ENCODE measurements around the gene ADCK2. TPM values are rescaled to one million over a fixed set of nuclear protein-coding genes. Genes with fewer than 3 reads are reported as not detected.

ADCK2 gene
- polyA plus RNA-seq, 1 of the 3 experiments (the other 2 are of a cell fraction): 19.0 TPM

GRCh38 chr7:140686921-140687320 is 14.2 kb downstream of the ADCK2 start:
- H3K36me3 ChIP-seq (replicated peaks in 1 of 2; ENCODE audit: control insufficient read depth in 1 of 2, insufficient read depth in 2 of 2, low read length in 1 of 2): peaks cover 5 to 11% of the 10 kb centered on the region in 2 experiments
- H2AFZ ChIP-seq (ENCODE audit: low read depth): no peak overlapping the region
- no peaks in the 10 kb centered on the region for H3K9me3 ChIP-seq
- H3K79me2 ChIP-seq (ENCODE audit: insufficient read depth): no peaks in the 10 kb centered on the region
- H3F3A ChIP-seq (replicated peaks; ENCODE audit: insufficient read depth): no peaks in the 10 kb centered on the region
- DNase-seq: no peak
- TF ChIP-seq RAD21 (IDR thresholded peaks at IDR 0.05; ENCODE audit: low read length) (no peak), RFX5 (IDR thresholded peaks at IDR 0.05; ENCODE audit: low read length) (no peak), MXI1 (IDR thresholded peaks at IDR 0.05; ENCODE audit: low read depth, low read length) (no peak), RXRA (IDR thresholded peaks at IDR 0.05; ENCODE audit: borderline replicate concordance, low read depth) (no peak), CHD2 (IDR thresholded peaks at IDR 0.05; ENCODE audit: low read length, partially characterized antibody) (no peak)
- POLR2A ChIA-PET: interaction anchor here (1.6 kb wide), 1 partner anchor 9 kb away, joined by 10 read pairs; the partner anchor contains the start of gene NDUFB2
- no peak overlapping the region for H3K4me2 ChIP-seq
- H3K27ac ChIP-seq (ENCODE audit: low read depth in 2 of 2, low read length in 1 of 2): no peak overlapping the region
- CTCF ChIA-PET: interaction anchor here (1.1 kb wide), 1 partner anchor 12 kb away, joined by 7 read pairs; no protein-coding TSS in a partner anchor
- no peaks in the 10 kb centered on the region for H4K20me1 ChIP-seq (ENCODE audit: insufficient read depth)
- no peak overlapping the region for H3K4me3 ChIP-seq (ENCODE audit: low read depth in 2 of 2, low read length in 1 of 2)
- no peaks in the 10 kb centered on the region for H3K27me3 ChIP-seq (ENCODE audit: insufficient read depth)
- H3K9ac ChIP-seq: no peak overlapping the region
- WGBS (ENCODE audit: low lambda C conversion rate): 92% methylated on average over 7 of the region's 11 CpGs
- no peaks in the 10 kb centered on the region for H3K4me1 ChIP-seq (ENCODE audit: control insufficient read depth in 1 of 2, insufficient read depth in 2 of 2, low read depth in 1 of 2, low read length in 1 of 2)
- no peaks in the 10 kb centered on the region for H3K9me2 ChIP-seq

GRCh38 chr7:140688341-140688740 is 15.6 kb downstream of the ADCK2 start:
- no peaks in the 10 kb centered on the region for H3K79me2 ChIP-seq (ENCODE audit: insufficient read depth)
- H3K9me2 ChIP-seq: no peaks in the 10 kb centered on the region
- H3K4me2 ChIP-seq: no peak overlapping the region
- H3K9ac ChIP-seq: no peak overlapping the region
- H3K27ac ChIP-seq (ENCODE audit: low read depth in 2 of 2, low read length in 1 of 2): no peak overlapping the region
- H3K4me3 ChIP-seq (ENCODE audit: low read depth in 2 of 2, low read length in 1 of 2): no peak overlapping the region
- TF ChIP-seq USF1 (IDR thresholded peaks at IDR 0.05; ENCODE audit: borderline replicate concordance, low read depth): no peak
- H2AFZ ChIP-seq (ENCODE audit: low read depth): no peak overlapping the region
- DNase-seq: no peak
- H3F3A ChIP-seq (replicated peaks; ENCODE audit: insufficient read depth): no peaks in the 10 kb centered on the region
- CTCF ChIA-PET: interaction anchor here (1.0 kb wide), 1 partner anchor 207 kb away, joined by 3 read pairs; no protein-coding TSS in a partner anchor
- POLR2A ChIA-PET: no interaction called here
- H3K27me3 ChIP-seq (ENCODE audit: insufficient read depth): no peaks in the 10 kb centered on the region
- peaks cover 5 to 11% of the 10 kb centered on the region in 2 experiments for H3K36me3 ChIP-seq (replicated peaks in 1 of 2; ENCODE audit: control insufficient read depth in 1 of 2, insufficient read depth in 2 of 2, low read length in 1 of 2)
- WGBS (ENCODE audit: low lambda C conversion rate): 89% methylated on average over 6 of the region's 6 CpGs
- no peaks in the 10 kb centered on the region for H3K9me3 ChIP-seq
- no peaks in the 10 kb centered on the region for H4K20me1 ChIP-seq (ENCODE audit: insufficient read depth)
- H3K4me1 ChIP-seq (ENCODE audit: control insufficient read depth in 1 of 2, insufficient read depth in 2 of 2, low read depth in 1 of 2, low read length in 1 of 2): no peaks in the 10 kb centered on the region

GRCh38 chr7:140689199-140690152 is 16.7 kb downstream of the ADCK2 start:
- H3K9me3 ChIP-seq: no peaks in the 10 kb centered on the region
- H2AFZ ChIP-seq (ENCODE audit: low read depth): no peak overlapping the region
- DNase-seq: no peak
- ChIA-PET CTCF (interaction anchor here (0.6 to 1.8 kb wide), 3 partner anchors 8 to 956 kb away, joined by 3 to 6 read pairs (median 3); no protein-coding TSS in a partner anchor), POLR2A (no interaction called here)
- no peak overlapping the region for H3K27ac ChIP-seq (ENCODE audit: low read depth in 2 of 2, low read length in 1 of 2)
- H3K27me3 ChIP-seq (ENCODE audit: insufficient read depth): no peaks in the 10 kb centered on the region
- H3K9ac ChIP-seq: no peak overlapping the region
- H3K4me1 ChIP-seq (ENCODE audit: control insufficient read depth in 1 of 2, insufficient read depth in 2 of 2, low read depth in 1 of 2, low read length in 1 of 2): no peaks in the 10 kb centered on the region
- H3K4me2 ChIP-seq: no peak overlapping the region
- peaks cover 5 to 11% of the 10 kb centered on the region in 2 experiments for H3K36me3 ChIP-seq (replicated peaks in 1 of 2; ENCODE audit: control insufficient read depth in 1 of 2, insufficient read depth in 2 of 2, low read length in 1 of 2)
- WGBS (ENCODE audit: low lambda C conversion rate): 94% methylated on average over 16 of the region's 16 CpGs
- H3F3A ChIP-seq (replicated peaks; ENCODE audit: insufficient read depth): no peaks in the 10 kb centered on the region
- no peak overlapping the region for H3K4me3 ChIP-seq (ENCODE audit: low read depth in 2 of 2, low read length in 1 of 2)
- no peaks in the 10 kb centered on the region for H3K9me2 ChIP-seq
- no peaks in the 10 kb centered on the region for H3K79me2 ChIP-seq (ENCODE audit: insufficient read depth)
- H4K20me1 ChIP-seq (ENCODE audit: insufficient read depth): no peaks in the 10 kb centered on the region
- TF ChIP-seq FOSL2 (IDR thresholded peaks at IDR 0.05; ENCODE audit: borderline replicate concordance, low read depth): no peak
- TF ChIP-seq ELF1 (IDR thresholded peaks at IDR 0.05): no peak
- no peak for TF ChIP-seq NFIC (IDR thresholded peaks at IDR 0.05; ENCODE audit: borderline replicate concordance)
- no peak for TF ChIP-seq EZH2phosphoT487 (IDR thresholded peaks at IDR 0.05; ENCODE audit: borderline replicate concordance, low read depth)
- TF ChIP-seq JUND (IDR thresholded peaks at IDR 0.05): no peak
- TF ChIP-seq MAX (IDR thresholded peaks at IDR 0.05; ENCODE audit: low read depth): no peak
- TF ChIP-seq MXI1 (IDR thresholded peaks at IDR 0.05; ENCODE audit: low read depth, low read length): no peak
- no peak for TF ChIP-seq POLR2AphosphoS5 (IDR thresholded peaks at IDR 0.05; ENCODE audit: low read depth, low read length)
- TF ChIP-seq TCF12 (IDR thresholded peaks at IDR 0.05): no peak
- TF ChIP-seq SMC3 (IDR thresholded peaks at IDR 0.05; ENCODE audit: low read depth, low read length): no peak
- no peak for TF ChIP-seq RCOR1 (IDR thresholded peaks at IDR 0.05; ENCODE audit: low read length)
- no peak for TF ChIP-seq PBX3 (IDR thresholded peaks at IDR 0.05)
- TF ChIP-seq NRF1 (IDR thresholded peaks at IDR 0.05; ENCODE audit: low read depth, low read length): no peak
- no peak for TF ChIP-seq EP300 (IDR thresholded peaks at IDR 0.05; ENCODE audit: borderline replicate concordance in 1 of 2, low read depth in 1 of 2, low read length in 1 of 2)
- no peak for TF ChIP-seq FOXJ3 (CRISPR knock-in tag; IDR thresholded peaks at IDR 0.05)
- TF ChIP-seq RXRA (IDR thresholded peaks at IDR 0.05; ENCODE audit: borderline replicate concordance, low read depth): no peak

All from SK-N-SH (cell line).